ENCODE results near the gene MARK4.

The MARK4 gene

DNA sequence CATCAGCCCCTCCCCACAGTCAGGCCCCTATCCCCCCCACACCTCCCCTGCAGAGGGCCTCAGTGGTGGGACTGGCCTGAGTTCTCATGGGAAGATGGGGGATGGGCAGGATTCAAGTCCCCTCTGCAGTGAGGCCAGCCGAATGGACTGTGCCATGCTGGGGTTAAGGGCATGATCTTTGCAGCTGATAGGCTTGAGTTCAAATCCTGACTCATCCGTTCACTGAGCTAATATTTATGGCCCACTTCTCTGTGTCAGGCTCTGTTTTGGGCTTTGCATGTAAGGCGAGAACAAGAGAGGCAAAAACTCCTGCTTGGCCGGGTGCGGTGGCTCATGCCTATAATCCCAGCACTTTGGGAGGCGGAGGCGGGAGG, 20.7 kb downstream of the MARK4 start:
- no peak for DNase-seq (ENCODE audit: low spot score)

DNA sequence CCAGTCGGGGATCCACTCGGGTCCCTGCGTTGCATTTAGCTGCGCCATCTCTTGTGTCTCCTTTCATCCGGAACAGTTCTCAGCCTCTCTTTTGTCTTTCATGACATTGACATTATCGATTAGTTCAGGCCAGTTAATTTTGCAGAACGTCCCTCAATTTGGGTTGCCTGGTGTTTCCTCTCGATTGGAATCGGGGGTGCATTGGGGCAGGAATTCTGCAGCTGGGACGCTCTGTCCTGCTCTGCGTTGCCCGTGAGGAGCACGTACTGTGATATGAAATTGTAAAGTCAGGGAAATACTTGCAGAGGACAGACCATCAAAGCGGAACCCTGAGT, 22.4 kb downstream of the MARK4 start:
- DNase-seq (ENCODE audit: low spot score): no peak

- peak; percentile 74 for DNase-seq (ENCODE audit: low spot score)
These were observed 24.4 kb downstream of the MARK4 start for GRCh38 chr19:45275370-45275971.

DNA sequence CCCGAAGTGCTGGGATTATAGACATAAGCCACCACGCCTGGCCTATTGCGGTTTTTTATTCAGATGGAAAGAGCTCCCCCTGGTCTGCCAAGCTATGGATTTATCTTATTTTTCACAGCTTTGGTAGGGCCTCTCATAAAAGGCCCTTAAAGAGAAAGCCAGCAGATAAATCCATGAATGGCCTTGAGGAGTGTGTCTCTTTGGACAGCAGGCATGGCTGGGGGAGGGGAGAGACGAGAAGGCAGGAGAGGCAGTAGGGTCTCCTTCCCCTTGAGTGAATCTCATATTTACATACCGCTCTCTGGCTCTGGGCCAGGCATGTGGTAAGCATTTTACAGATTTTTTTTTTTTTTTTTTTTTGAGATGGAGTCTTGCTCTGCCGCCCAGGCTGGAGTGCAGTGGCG, 25.2 kb downstream of the MARK4 start:
- DNase-seq (ENCODE audit: low spot score): peak; percentile 82

DNA sequence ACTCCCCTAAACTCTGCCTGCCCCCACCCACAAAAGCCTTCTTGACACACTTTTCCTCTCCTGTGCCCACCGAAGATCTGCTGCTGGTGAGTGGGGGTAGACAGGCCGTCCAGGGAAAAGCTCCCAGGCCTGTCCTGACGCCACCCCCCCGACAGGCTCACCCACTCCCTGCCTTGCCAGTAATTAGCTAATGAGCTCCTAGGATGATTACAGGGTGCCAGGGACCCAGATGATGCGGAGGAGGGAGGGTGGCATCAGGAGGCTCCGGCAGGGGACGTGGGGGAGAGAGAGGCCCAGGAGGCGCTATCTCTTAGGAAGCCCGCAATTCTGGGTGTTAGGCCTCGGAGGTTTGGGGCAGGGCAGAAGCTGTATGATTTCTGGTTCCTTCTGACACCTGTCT, 27.0 kb downstream of the MARK4 start:
- DNase-seq (ENCODE audit: low spot score): no peak

DNA sequence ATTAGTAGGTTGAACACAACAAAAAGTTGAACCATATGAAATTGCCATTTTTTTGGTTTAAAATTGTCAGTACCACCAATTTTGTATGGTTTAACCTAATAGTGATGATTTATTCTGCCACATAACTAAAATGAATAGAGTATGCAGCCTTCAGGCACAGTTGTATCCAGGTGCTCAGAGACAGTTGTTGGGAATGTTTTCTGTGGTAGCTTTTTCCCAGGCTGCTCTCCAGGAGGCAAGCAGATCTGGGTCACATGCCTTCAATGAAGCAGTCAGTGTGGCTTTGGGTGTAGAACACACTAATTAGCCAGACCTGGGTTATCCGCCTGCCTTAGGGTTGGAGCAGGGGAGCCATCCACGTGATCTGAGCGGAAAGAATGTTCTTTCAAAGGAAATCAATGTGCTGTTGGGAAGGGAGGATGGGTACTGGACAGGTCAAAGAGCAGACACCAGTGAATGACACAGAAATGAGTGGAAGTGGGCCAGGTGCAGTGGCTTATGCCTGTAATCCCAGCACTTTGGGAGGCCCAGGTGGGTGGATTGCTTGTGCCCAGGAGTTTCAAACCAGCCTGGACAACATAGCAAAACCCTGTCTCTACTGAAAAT, 28.6 kb downstream of the MARK4 start:
- DNase-seq (ENCODE audit: low spot score): no peak

- DNase-seq (ENCODE audit: low spot score): no peak
These were observed 29.4 kb downstream of the MARK4 start for GRCh38 chr19:45280471-45280961.

- no peak for DNase-seq (ENCODE audit: low spot score)
These were observed 32.5 kb downstream of the MARK4 start for GRCh38 chr19:45283443-45284033.

- no peak for DNase-seq (ENCODE audit: low spot score)
These were observed 39.4 kb downstream of the MARK4 start for GRCh38 chr19:45290381-45290931.

- no peak for DNase-seq (ENCODE audit: low spot score)
These were observed 40.8 kb downstream of the MARK4 start for GRCh38 chr19:45291834-45292233.

- no peak for DNase-seq (ENCODE audit: low spot score)
These were observed 42.6 kb downstream of the MARK4 start for GRCh38 chr19:45293682-45294081.

DNA sequence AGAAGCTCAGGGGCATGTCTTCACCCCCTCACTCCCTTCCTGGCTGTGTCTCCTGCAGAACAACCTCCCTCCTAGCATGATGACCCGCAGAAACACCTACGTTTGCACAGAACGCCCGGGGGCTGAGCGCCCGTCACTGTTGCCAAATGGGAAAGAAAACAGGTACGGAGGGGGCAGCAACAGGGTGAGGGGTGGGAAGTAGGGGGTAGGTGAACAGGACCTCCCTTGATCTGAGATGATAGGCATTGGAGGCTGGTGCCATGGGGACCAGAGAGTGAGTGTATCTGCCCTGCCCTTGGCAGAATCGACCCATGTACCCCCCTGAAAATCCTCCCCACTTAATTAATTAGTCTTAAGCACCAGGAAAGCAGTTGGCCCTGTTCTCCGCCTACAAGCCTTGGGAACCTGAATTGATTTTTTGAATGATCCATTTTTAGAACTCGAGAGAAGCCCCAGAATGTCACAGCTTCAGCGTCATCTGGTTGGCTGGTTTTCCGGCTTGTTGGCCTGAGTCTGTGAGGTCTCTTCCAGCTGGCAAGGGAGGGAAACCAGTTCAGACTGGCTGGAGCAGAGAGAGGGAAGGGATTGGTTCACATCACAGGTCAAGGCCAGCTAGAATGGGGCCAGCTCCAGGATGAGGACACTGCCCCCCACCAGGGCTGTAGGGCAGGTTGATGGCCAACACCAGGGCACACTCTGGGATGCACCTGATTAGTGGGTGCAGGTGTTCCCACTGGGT, 43.4 kb downstream of the MARK4 start:
- no peak for DNase-seq (ENCODE audit: low spot score)

DNA sequence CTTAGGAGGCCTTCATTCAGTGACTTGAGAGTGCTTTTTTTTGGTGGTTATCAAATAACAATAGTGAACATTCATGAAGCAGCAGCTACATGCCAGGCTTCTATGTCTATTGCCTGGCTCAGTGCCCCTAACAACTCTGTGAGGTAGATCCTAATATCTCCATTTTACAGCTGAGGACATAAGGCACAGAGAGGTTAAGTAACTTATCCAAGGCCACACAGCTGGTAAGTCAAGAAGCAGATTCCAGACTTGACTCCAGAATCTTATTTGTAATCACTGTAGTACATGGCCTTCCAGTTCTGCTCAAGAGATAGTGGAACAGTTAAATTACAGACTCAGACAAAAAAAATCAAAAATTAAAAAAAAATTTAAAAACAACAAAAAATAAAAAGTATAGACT, 44.8 kb downstream of the MARK4 start:
- no peak for DNase-seq (ENCODE audit: low spot score)

DNA sequence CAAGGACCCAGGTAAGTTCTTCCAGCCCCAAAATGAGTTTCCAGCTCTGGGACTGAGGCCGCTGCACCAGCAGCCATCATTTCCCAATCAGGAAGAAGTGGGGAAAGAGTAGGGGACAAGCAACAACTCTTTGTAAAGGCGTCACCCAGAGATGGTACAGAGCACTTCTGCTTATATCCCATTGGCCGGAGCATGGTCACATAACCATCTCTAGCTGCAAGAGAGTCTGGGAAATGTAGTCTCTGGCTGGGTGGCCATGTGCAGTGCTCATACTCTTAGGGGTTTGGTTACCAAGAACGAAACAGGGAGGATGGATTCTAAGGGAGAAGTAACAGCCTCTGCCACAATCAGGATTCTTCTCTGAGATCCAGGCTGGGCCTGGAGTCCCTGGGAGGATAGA, 45.3 kb downstream of the MARK4 start:
- no peak for DNase-seq (ENCODE audit: low spot score)

DNA sequence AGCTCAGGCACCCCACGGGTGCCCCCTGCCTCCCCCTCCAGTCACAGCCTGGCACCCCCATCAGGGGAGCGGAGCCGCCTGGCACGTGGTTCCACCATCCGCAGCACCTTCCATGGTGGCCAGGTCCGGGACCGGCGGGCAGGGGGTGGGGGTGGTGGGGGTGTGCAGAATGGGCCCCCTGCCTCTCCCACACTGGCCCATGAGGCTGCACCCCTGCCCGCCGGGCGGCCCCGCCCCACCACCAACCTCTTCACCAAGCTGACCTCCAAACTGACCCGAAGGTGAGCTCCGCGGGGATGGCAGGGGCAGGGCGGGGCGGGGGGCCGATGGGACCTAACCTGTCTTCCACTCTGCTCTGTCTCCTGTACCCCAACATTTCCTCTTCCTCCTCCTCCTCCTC, 46.6 kb downstream of the MARK4 start:
- DNase-seq (ENCODE audit: low spot score): no peak

DNA sequence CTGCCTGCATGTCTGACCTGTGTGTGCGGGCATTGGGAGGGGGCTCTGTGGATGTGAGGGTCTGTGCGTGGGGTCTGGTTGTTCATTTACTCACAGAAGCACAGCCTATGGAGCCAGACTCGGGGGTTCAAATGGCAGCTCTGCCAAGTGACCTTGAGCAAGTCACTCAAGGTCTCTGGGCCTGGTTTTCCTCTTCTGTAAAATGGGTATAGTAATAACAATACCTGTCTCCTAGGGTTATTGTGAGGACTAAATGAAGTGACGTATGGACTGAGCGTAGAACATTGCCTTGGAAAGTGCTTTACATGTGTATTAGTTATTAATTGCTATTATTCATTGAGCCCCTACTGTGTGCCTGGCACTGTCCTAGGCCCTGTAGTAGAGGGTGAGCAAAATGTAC, 47.2 kb downstream of the MARK4 start:
- DNase-seq (ENCODE audit: low spot score): no peak

- no peak for DNase-seq (ENCODE audit: low spot score)
These were observed 48.6 kb downstream of the MARK4 start for GRCh38 chr19:45299719-45300118.

DNA sequence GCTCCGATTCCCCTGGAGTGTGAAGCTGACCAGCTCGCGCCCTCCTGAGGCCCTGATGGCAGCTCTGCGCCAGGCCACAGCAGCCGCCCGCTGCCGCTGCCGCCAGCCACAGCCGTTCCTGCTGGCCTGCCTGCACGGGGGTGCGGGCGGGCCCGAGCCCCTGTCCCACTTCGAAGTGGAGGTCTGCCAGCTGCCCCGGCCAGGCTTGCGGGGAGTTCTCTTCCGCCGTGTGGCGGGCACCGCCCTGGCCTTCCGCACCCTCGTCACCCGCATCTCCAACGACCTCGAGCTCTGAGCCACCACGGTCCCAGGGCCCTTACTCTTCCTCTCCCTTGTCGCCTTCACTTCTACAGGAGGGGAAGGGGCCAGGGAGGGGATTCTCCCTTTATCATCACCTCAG, 51.3 kb downstream of the MARK4 start:
- DNase-seq (ENCODE audit: low spot score): no peak

DNA sequence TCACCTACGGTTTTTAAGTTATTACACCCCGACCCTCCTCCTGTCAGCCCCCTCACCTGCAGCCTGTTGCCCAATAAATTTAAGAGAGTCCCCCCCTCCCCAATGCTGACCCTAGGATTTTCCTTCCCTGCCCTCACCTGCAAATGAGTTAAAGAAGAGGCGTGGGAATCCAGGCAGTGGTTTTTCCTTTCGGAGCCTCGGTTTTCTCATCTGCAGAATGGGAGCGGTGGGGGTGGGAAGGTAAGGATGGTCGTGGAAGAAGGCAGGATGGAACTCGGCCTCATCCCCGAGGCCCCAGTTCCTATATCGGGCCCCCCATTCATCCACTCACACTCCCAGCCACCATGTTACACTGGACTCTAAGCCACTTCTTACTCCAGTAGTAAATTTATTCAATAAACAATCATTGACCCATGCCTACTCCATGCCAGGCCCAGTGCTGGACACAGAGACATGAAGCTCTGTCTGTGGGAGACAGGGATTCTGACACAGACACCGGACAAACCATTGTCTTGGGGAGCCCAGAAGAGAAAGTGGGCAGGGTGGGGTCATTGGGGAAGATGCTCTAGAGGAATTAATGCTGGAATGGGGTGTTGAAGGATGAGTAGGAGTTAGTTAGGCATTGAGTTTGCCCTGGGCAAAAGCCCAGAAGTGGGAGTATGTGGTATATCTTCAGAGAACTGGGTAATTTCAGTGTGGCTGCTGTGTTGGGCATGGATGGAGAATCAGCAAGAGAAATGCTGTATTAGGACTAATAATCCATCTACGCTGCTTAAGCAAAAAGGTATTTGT, 52.4 kb downstream of the MARK4 start:
- no peak for DNase-seq (ENCODE audit: low spot score)

GRCh38 chr19:45304141-45304926, 53.3 kb downstream of the MARK4 start:
- no peak for DNase-seq (ENCODE audit: low spot score)

- no peak for DNase-seq (ENCODE audit: low spot score)
These were observed 53.9 kb downstream of the MARK4 start for GRCh38 chr19:45305007-45305406.

Measured in NAMALWA (cell line).